Colonic mucosa (tissue), 4 donors: ENCODE data around the gene CACNG6. TPM values are rescaled to one million over a fixed set of nuclear protein-coding genes. Genes with fewer than 3 reads are reported as not detected.

Experiments
- DNase-seq: peaks from one replicate; pipeline ENCODE4 v3.0.0-alpha.2; 2020
- H3K27ac ChIP-seq: fragments of 200-600 bp; one replicate; pipeline ENCODE4 v1.8.0; 2021
- H3K27me3 ChIP-seq: fragments of 200-600 bp; one replicate; pipeline ENCODE4 v1.8.0; 2021
- H3K36me3 ChIP-seq: fragments of 200-600 bp; one replicate; pipeline ENCODE4 v1.8.0; 2021
- H3K4me1 ChIP-seq: fragments of 200-600 bp; one replicate; pipeline ENCODE4 v1.8.0; 2021; ENCODE audit warnings: mild to moderate bottlenecking
- H3K4me3 ChIP-seq: fragments of 200-600 bp; one replicate; pipeline ENCODE4 v1.8.0; 2021
- H3K9ac ChIP-seq, 2 donors: one replicate each; pipeline ENCODE4 v1.7.0; 2013; ENCODE audit warnings: control low read depth in 2 of 2, low read depth in 2 of 2, low read length in 2 of 2
- H3K9me3 ChIP-seq: fragments of 200-600 bp; one replicate; pipeline ENCODE4 v1.8.0; 2021
- intact Hi-C: fragments of 100-400 bp; cut with DNase I; formaldehyde crosslinking; loops from one replicate; pipeline ENCODE4 v1.14.1; 2022
- total RNA-seq, 2 donors: library from RNA; stranded (reverse); fragmentation: NEBNext Ultra II Directional in 1 of 2; extraction: Animal tissue kit (Norgen Biotek cat#: 25700) in 1 of 2; gene quantifications; one replicate each; pipeline ENCODE4 v1.2.1, GENCODE V29; 2021
- TF ChIP-seq, protein P1 (sequence below): fragments of 200-600 bp; IDR thresholded peaks from one replicate; pipeline ENCODE4 v1.8.0; 2022; ENCODE audit warnings: antibody characterized with exemption, mild to moderate bottlenecking
- donor health status: healthy.
- donor health status: DM: no; HTN: no; CAD: no.
- donor health status: DM: no; HTN: no; CAD: no.

Gene CACNG6
- total RNA-seq, 2 donors from 2014 or later, result not detected

GRCh38 chr19:53988981-53989380 lies 2.5 kb upstream of the CACNG6 start:
- H3K9ac ChIP-seq, result no peak overlapping the region
- no peak overlapping the region for H3K27ac ChIP-seq
- DNase-seq, result no peak
- intact Hi-C loops, result no loop called here
- peaks cover 17% of the 10 kb centered on the region for H3K27me3 ChIP-seq
- no peaks in the 10 kb centered on the region for H3K9me3 ChIP-seq
- H3K36me3 ChIP-seq, result no peaks in the 10 kb centered on the region
- H3K4me1 ChIP-seq, result no peaks in the 10 kb centered on the region
- TF ChIP-seq, protein P1, sequence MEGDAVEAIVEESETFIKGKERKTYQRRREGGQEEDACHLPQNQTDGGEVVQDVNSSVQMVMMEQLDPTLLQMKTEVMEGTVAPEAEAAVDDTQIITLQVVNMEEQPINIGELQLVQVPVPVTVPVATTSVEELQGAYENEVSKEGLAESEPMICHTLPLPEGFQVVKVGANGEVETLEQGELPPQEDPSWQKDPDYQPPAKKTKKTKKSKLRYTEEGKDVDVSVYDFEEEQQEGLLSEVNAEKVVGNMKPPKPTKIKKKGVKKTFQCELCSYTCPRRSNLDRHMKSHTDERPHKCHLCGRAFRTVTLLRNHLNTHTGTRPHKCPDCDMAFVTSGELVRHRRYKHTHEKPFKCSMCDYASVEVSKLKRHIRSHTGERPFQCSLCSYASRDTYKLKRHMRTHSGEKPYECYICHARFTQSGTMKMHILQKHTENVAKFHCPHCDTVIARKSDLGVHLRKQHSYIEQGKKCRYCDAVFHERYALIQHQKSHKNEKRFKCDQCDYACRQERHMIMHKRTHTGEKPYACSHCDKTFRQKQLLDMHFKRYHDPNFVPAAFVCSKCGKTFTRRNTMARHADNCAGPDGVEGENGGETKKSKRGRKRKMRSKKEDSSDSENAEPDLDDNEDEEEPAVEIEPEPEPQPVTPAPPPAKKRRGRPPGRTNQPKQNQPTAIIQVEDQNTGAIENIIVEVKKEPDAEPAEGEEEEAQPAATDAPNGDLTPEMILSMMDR, result no peak
- no peak overlapping the region for H3K4me3 ChIP-seq

DNA sequence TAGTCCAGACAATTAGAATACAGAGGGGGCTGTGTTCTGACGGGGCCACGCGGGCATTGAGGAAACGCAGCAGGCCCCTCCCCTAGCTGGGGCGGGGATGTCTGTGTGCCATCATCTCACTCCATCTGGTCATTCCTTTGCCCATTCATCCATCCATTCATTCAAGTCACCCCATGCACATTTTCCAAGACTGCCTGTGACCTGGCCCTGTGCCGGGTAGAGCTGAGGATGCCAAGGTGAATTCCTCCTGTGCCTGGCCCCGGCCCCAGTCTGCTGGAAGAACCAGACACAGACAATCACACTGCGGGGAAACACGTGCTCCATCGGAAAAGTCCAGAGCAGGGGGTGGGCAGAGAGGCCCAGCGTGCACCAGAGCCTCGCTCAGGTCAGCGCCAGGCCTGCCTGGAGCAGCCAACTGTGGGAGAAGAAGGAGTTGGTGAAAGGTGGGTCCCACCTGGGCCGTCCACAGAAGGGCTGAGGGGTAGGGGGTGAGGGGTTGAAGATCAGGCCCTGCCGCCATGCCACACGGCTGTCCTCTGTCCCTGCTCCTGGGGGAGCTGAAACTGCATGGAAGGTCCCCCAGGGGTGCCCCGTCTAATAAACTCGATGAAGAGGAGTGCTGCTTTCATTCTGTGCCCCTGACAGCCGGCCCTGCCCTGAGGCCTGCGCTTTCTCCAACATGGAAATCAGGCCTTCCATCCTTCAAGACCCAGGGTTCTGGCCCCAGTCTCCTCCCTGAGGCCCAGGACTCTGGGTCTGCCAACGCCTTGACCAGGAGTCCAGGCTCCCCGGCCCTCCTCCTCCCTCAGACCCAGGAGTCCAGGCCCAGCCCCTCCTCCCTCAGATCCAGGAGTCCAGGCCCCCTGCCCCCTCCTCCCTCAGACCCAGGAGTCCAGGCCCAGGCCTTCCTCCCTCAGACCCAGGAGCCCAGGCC lies 1.6 kb upstream of the CACNG6 start:
- Histone ChIP-seq H3K9me3 (no peaks in the 10 kb centered on the region), H3K4me3 (no peak overlapping the region), H3K27me3 (peaks cover 17% of the 10 kb centered on the region), H3K36me3 (no peaks in the 10 kb centered on the region), H3K9ac (no peak overlapping the region), H3K27ac (no peak overlapping the region), H3K4me1 (no peaks in the 10 kb centered on the region)
- intact Hi-C loops, result no loop called here
- TF ChIP-seq, protein P1, result no peak
- no peak for DNase-seq

DNA sequence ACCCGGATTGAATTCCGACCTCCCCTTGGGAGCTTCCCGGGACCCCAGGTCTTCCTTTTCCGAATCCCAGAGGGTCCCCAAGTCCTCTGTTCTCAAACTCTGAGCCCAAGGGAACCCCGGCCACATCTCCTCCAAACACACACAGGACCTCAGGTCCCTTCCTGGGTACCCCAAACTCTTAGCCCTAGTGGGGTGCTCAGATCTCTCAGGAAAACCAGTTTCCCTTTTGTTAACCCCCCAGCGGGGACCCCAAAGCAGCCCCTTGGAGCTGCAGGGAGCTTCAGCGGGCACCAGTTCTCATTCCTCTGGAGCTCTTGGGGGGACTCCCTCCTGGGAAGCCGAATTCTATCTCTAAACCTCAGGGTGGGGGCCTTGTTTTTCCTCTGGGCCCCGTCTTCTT lies 774 bp downstream of the CACNG6 start:
- H3K4me3 ChIP-seq, result no peak overlapping the region
- no peak overlapping the region for H3K27ac ChIP-seq
- H3K9me3 ChIP-seq, result no peaks in the 10 kb centered on the region
- intact Hi-C loops, result no loop called here
- H3K4me1 ChIP-seq, result no peaks in the 10 kb centered on the region
- no peaks in the 10 kb centered on the region for H3K36me3 ChIP-seq
- no peak overlapping the region for H3K9ac ChIP-seq
- TF ChIP-seq, protein P1, result no peak
- no peak for DNase-seq
- H3K27me3 ChIP-seq, result peaks cover 17% of the 10 kb centered on the region

GRCh38 chr19:53992815-53993214 lies 1.4 kb downstream of the CACNG6 start:
- Histone ChIP-seq H3K36me3 (no peaks in the 10 kb centered on the region), H3K9me3 (no peaks in the 10 kb centered on the region), H3K27me3 (peaks cover 17% of the 10 kb centered on the region), H3K4me3 (no peak overlapping the region), H3K4me1 (no peaks in the 10 kb centered on the region), H3K27ac (no peak overlapping the region), H3K9ac (no peak overlapping the region)
- no peak for DNase-seq
- TF ChIP-seq, protein P1, result no peak
- intact Hi-C loops, result no loop called here

DNA sequence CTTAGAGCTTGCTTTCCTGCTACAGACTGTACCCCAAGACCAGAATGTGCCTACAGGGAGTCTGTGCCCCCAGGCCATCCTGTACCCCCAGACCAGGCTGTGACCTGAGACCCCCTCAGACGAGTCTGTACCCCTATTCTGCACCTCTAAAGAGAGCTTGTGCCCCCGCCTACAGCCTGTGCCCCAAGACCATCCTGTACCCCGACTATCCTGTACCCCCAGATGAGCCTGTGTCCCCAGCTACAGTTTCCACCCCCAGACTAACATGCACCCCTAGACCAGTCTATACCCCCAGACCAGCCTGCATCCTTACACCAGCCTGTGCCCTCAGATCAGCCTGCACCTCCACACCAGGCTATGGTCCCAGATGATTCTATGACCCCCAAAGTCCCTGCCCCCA lies 2.0 kb downstream of the CACNG6 start:
- peaks cover 17% of the 10 kb centered on the region for H3K27me3 ChIP-seq

More for the DNA sequence above, 2.0 kb downstream of the CACNG6 start:
- Histone ChIP-seq H3K36me3 (no peaks in the 10 kb centered on the region), H3K4me1 (no peaks in the 10 kb centered on the region), H3K9me3 (no peaks in the 10 kb centered on the region), H3K27ac (no peak overlapping the region), H3K9ac (no peak overlapping the region), H3K4me3 (no peak overlapping the region)
- TF ChIP-seq, protein P1, result no peak
- DNase-seq, result no peak
- intact Hi-C loops, result no loop called here
